KOPT-K1 (cell line): ENCODE results near the gene FAM217B.
A peak's percentile ranks its signal among the peaks of the same experiment; 100 is the strongest.

ENCODE experiments used
- H3K27ac ChIP-seq: fragments of 200-600 bp; sonication (generic); 2 replicates; pipeline ENCODE4 v1.5.1; 2016; ENCODE audit warnings: antibody characterized with exemption, mild to moderate bottlenecking, low read depth, low read length; ENCODE audit not compliant: poor library complexity, severe bottlenecking
- H3K36me3 ChIP-seq: fragments of 200-600 bp; sonication (generic); 2 replicates; pipeline ENCODE4 v1.5.1; 2017; ENCODE audit warnings: antibody characterized with exemption, mild to moderate bottlenecking, low read length, moderate library complexity; ENCODE audit not compliant: insufficient read depth
- H3K9me3 ChIP-seq: fragments of 200-600 bp; sonication (generic); 2 replicates; pipeline ENCODE4 v1.5.1; 2017; ENCODE audit warnings: antibody characterized with exemption, low read length, mild to moderate bottlenecking; ENCODE audit not compliant: insufficient read depth, poor library complexity, severe bottlenecking

Gene FAM217B, protein sequence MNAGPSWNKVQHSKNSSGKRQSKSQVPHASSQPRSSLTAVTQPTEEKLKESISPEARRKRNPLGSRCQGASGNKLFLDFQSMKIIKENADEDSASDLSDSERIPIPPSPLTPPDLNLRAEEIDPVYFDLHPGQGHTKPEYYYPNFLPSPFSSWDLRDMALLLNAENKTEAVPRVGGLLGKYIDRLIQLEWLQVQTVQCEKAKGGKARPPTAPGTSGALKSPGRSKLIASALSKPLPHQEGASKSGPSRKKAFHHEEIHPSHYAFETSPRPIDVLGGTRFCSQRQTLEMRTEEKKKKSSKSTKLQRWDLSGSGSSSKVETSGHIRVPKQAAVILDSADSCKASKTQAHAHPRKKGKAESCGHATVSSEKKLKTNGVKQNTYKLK

DNA sequence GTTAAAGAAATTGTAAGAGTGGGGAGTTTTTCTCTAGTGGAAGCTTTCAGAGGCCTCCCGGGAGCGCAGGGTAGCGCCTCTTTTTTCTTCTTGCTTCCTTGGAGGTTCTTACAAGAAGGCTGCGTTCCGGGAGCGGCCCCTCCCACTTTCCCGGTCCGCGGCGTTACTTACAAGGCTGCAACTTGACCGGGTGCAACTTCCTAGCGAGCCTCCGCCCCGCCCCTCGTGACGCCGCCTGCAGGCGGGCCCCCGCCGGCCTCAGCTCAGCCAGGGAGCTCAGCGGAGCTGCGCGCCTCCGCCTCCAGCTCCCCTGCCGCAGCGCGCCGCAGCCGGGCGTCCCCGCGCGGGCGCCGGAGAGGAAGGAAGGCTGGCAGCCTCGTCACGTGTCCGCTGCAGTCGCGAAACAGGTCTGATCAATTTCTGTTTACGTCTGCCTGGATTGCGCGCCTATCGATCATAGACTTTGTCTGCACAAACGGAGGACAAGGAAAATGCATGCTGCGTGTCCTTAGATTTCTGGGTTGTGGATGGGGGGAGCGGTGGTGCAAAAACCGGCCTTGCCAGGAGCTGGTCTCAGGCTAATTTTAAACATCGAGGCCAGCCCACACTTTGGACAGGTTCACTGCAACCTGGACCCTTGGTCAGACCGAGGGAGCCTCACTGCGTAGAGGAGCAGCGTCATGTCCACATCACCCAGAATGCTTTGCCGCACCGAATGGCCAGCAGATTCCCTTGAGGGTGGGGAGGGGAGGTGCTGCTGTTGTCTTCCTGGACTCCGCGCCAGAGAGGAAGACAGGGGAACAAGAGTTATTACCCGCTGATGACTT lies at the start of gene FAM217B, which contains the start of gene PPP1R3D:
FAM217B (plus strand) TSS at position 261 of the 827 bp plus-strand sequence. CDS start 3,555 bp downstream, outside the sequence.
PPP1R3D (minus strand) TSS at position 177 of the 827 bp plus-strand sequence. CDS start 374 bp downstream, outside the sequence.
- H3K36me3 ChIP-seq, result peaks cover 49% of the 10 kb centered on the region
- no peaks in the 10 kb centered on the region for H3K9me3 ChIP-seq
- H3K27ac ChIP-seq, result peak within 1 kb of the TSS; percentile 78

DNA sequence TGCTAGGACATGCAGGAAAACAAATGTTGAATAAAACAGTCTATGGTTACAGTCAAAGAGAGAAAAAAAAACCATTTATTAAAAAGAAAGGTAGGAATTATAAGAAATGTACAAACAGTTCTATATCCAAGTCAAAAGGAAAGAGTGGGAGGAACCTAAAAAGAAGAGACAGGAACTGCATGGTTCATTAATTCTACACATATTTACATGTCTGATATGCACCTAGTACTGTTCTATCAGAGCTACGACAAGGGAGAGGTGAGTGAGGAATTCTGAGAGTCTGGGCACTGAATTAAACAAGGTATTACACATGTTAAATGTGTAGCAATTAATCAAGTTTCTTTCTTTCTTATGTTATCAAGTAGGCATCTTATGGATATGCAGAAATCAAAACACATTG lies 48.6 kb upstream of the FAM217B start:
- Histone ChIP-seq H3K27ac (no peak overlapping the region), H3K9me3 (no peaks in the 10 kb centered on the region), H3K36me3 (peaks cover 97% of the 10 kb centered on the region)

DNA sequence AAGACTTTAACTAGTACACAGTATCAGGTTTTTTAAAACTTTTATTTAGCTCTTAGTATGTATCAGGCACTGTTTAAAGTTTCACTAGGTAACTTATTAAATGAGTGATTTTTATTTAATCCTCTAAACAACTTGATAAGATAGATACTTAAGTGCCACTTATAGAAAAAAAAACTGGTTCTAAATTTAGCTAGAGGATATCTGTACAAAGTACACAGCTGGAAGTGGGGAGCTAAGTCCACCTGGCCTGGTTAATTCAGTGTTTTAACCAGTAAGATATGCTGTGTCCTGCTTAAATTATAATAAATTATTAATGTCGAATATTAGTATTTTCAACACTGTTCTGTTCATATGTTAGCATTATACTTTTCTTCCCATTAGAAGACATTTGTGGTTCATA lies 44.3 kb upstream of the FAM217B start:
- Histone ChIP-seq H3K9me3 (no peaks in the 10 kb centered on the region), H3K27ac (no peak overlapping the region), H3K36me3 (peaks cover 99% of the 10 kb centered on the region)

DNA sequence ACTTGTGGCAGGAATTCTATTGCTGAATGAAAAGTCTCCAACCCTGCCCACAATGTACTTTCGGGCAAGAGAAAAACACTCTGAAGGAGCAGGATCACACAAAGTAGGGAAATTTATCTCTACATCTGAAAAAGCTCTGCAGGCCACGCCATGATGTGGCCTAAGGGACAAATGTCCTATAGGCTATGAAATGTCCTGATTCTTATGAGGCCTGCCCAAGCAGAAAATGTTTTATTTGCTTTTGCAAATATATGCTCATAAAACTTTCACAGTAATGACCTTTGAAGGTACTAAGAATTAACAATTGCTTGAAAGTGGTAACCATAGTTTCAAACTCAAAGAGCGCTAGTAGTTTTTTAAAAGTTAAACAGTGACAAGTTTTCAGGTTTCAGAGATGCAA lies 37.7 kb upstream of the FAM217B start:
- H3K27ac ChIP-seq, result no peak overlapping the region
- H3K9me3 ChIP-seq, result no peaks in the 10 kb centered on the region
- H3K36me3 ChIP-seq, result peaks cover 98% of the 10 kb centered on the region

DNA sequence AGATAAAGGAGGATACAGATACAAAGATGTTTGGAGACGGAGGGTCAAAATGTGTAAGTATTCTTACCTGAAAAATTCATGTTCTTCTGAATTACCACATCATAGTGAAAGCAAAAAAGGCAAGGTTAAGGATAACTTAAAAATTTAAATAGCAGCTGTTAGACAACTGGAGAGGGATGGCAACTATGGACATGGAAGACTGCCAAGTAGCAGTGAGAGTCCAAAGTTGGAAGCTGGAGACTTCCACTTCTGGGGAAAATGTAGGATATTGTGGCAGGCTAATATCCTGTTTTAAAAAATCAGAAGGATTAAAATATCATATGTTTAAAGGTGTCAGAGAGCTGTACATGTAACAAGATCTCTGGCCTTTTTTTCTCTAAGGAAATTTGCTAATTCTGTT lies 36.6 kb upstream of the FAM217B start:
- no peak overlapping the region for H3K27ac ChIP-seq
- H3K9me3 ChIP-seq, result no peaks in the 10 kb centered on the region
- H3K36me3 ChIP-seq, result peaks cover 98% of the 10 kb centered on the region

DNA sequence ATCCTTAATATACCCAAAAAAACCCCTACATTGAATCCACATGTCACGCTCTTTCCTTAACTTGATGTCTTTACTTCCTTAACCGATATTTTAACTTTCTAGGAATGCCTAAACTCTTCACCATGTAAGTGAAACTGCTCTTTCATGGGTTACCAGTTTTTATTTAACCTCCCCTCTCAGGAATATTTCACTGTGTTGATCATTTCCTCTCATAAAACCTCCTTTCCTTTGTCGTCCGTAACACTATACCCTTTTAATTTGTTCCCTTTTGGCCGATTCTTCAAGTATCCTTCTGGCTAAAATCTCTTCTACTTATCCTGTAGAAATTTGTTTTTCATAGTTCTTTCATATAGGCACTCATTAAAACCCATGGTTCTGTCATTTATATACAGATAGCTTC lies 31.3 kb upstream of the FAM217B start:
- H3K9me3 ChIP-seq, result no peaks in the 10 kb centered on the region
- H3K36me3 ChIP-seq, result peaks cover 96% of the 10 kb centered on the region
- no peak overlapping the region for H3K27ac ChIP-seq

DNA sequence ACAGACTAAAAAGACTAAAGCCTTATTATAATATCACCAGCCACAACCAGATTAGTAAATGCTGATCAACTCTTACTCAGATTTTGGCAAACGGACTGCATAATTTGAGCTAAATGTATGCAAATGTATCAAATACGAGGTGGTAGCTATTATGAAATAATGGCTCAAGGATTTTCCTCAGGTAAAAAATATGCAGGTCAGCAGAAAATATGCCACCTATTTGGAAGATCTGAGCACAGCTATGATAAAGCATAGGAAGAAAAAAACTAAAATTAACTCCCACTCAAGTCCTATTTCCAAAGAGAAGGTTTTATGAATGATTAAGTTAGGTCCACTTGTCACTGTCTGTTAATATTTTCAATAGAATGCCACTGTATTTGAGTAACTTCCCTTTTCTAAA lies 29.1 kb upstream of the FAM217B start:
- no peak overlapping the region for H3K27ac ChIP-seq
- peaks cover 92% of the 10 kb centered on the region for H3K36me3 ChIP-seq
- H3K9me3 ChIP-seq, result no peaks in the 10 kb centered on the region

DNA sequence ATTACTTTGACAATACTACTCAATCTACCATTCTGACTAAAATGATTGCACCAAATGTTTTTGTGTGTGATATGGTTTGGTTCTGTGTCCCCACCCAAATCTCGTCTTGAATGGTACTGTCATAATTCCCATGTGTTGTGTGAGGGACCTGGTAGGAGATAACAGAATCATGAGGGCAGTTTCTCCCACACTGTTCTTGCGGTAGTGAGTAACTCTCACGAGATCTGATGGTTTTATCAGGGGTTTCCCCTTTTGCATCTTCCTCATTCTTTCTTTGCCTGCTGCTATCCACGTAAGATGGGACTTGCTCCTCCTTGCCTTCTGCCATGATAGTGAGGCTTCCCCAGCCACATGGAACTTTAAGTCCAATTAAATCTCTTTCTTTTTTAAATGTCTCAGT lies 27.6 kb upstream of the FAM217B start:
- Histone ChIP-seq H3K36me3 (peaks cover 91% of the 10 kb centered on the region), H3K27ac (no peak overlapping the region), H3K9me3 (no peaks in the 10 kb centered on the region)

DNA sequence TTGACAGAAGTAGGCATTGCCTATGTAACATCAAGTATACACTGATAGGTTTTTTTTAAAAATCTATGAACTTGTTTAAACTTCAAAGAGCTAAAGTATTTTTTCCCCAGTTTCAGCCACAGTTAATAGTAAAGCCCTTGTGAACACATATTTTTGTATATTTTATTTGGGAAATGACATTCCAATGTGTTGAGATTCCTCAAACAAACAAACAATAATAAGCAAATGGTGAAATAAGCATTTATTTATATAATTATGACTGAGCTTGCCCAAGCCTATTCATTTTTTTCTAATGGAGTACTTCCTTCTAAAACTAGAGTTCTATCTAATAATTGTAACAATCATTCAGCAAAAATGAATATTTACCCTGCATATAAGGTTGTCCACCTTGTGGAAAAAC lies 19.2 kb upstream of the FAM217B start:
- Histone ChIP-seq H3K27ac (no peak overlapping the region), H3K36me3 (peaks cover 51% of the 10 kb centered on the region), H3K9me3 (no peaks in the 10 kb centered on the region)

DNA sequence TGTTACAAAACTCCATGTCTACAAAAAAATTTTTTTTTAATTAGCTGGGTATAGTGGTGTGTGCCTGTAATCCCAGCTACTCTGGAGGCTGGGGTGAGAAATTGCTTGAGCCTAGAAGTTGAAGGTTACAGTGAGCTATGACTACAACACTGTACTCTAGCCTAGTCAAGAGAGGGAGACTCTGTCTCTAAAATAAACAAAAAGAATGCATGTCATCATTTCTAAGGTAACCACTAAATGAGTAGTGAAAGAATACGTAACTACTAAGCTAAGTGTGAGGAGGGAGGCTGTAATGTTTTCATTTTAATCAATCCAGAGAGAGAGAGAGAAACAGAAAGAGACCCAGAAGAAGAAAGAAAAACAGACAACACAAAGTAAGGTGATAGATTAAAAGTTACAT lies 16.7 kb upstream of the FAM217B start:
- H3K27ac ChIP-seq, result no peak overlapping the region
- H3K36me3 ChIP-seq, result peaks cover 34% of the 10 kb centered on the region
- no peaks in the 10 kb centered on the region for H3K9me3 ChIP-seq

DNA sequence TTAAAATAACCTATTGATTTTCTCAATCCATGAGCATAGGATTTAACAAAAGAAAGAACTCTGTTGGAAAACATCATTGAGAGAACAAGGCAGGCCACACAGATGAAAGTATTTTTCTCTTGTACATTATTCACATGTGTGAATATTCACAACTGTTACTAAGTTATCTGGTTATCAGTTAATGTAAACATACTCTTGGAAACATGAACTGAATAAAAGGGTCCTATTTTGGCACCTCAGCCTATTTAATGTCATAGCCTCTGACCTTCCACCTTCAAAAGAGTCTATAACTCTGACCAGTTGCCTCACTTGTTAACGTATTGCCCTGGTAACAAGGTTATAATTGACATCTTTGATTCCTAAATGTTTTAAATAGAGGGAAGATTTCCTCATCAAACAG lies 14.8 kb upstream of the FAM217B start:
- no peak overlapping the region for H3K27ac ChIP-seq

DNA sequence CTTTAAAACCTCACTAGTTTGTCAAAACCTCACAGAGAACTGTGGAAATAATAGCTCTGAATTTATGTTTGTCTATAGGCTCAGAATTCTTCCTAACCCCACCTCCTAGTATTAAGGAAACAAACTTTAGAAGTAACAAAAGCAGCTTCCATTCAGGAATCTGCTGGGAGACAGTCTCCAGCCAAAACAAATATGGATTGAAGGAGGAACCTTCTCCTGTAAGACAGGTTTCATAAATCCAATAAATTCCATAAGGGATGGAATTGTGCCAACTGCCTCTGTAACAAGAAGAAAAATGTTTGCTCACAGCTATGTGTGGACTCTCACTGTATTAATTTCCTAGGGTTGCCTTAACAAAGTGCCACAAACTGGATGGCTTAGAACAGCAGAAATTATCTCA lies 14.3 kb upstream of the FAM217B start:
- Histone ChIP-seq H3K9me3 (no peaks in the 10 kb centered on the region), H3K27ac (no peak overlapping the region), H3K36me3 (peaks cover 20% of the 10 kb centered on the region)

More for the DNA sequence above, 14.8 kb upstream of the FAM217B start:
- Histone ChIP-seq H3K36me3 (peaks cover 22% of the 10 kb centered on the region), H3K9me3 (no peaks in the 10 kb centered on the region)

DNA sequence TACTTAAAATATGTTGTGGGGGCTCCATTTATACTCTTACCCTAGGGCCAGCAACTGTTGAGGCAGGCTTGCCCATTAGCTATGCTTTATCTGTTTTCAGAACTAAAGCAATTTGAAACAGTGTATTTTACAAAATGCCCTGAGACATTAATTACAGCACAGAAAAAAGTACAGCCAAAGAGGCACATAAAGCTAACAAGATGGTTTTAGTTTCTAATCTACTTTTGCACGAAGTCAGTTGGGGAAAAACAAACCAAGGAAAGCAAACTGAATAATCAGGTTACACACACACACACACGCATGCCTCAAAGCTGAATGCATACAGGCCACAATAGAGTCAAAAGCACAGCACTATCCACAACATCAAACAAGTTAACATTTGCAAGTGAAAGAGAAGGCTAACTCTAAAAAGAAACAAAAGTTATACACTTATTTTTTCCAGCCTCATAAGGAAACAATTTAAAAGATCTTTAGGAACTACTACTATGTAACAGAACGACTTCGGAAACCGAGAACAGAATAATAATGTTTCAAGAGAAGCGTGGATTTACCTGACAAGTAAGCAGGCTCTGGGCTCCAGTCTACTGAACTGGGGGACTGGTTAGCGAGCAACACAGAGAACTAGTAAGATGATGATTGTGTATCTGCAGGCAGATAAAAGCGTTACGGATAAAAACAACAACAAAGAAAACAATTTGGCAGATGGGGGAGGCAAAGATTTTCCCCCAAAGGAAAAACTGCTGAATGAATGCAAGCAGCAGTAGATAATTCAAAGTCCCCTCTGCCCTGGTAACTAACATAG lies 8.5 kb upstream of the FAM217B start:
- H3K27ac ChIP-seq, result peak overlapping the region; percentile 99
- H3K9me3 ChIP-seq, result no peaks in the 10 kb centered on the region
- H3K36me3 ChIP-seq, result peaks cover 6% of the 10 kb centered on the region

DNA sequence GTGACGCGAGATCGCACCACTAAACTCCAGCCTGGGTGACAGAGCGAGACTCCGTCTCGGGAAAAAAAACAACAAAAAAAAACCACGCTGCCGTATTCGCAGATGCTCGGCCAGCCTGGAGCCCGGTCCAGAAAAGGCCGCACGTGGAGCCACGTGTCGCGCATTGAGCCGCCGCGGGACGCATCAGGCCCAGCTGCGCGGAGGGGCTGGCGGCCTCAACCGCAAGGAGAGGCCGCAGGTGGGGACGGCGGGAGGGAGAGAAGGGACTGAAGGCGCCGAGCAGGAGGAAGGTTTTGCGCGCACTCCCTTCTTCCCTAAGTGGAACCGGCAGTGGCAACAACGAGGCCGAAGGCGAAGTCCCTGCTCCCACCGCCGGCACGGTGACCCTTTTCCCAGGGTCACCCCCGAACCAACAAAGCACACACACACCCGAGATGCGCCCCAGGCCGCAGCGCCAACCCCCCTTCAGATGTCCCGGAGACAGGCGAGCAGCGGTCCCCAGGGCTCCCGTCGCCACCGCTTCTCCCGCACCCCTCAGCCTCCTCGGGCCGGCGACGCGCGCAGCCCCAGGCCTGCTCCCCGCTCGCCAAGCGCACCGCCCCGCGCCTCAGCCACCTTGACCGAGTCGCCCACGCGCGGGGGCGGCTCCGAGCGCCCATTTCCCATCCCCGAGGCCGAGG lies 7.4 kb upstream of the FAM217B start:
- Histone ChIP-seq H3K9me3 (no peaks in the 10 kb centered on the region), H3K36me3 (peaks cover 6% of the 10 kb centered on the region; the same call in 1 of the 2 replicates), H3K27ac (peak overlapping the region; percentile 99)
